HG03280 (cell line): Measurements from ENCODE around the gene FRK.
"Not testable (repeated sequence)": the region's sequence is repeated elsewhere in the genome, so short reads cannot be mapped to it uniquely, and the experiment has no call there.

Source experiments
- ATAC-seq: cut with Tn5 transposase; IDR thresholded peaks from one replicate; pipeline ENCODE4 v1.9.1; 2021; ENCODE audit warnings: mild to moderate bottlenecking, moderate library complexity; ENCODE audit not compliant: unreplicated experiment

FRK gene

DNA sequence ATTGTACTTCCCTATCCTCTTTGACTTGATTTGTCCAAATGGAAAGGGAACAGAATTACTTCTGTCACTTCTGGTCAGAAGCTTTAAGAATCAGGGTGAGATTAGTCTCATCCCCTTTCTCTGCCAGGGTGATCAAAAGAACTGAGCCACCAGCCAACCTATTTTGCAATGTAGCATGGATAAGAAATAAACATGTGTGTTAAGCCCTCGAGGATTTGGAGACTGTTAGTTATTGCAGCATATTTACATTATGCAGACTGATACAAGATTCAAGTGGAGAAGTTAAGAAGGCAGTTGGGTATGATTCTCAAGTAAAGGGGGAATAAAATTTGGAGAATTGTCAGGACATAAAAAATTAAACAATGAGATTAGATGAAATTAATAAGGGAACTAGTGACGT lies 106.0 kb downstream of the FRK start:
- no peak for ATAC-seq

DNA sequence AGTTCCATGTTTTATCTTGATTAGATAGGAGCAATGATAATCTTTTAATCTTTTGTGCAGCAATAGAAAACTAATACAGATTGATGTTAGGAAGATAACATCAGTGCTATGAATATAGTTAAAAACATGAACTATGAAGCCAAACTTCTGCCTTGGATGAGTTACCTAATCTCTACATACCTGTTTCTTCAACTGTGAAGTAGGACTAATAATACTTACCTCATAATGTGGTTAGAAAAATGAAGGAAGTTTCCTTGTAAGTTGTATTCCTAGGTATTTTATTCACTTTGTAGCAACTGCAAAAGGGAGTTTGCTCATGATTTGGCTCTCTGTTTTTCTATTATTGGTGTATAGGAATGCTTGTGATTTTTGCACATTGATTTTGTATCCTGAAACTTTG lies 111.9 kb downstream of the FRK start:
- no peak for ATAC-seq

DNA sequence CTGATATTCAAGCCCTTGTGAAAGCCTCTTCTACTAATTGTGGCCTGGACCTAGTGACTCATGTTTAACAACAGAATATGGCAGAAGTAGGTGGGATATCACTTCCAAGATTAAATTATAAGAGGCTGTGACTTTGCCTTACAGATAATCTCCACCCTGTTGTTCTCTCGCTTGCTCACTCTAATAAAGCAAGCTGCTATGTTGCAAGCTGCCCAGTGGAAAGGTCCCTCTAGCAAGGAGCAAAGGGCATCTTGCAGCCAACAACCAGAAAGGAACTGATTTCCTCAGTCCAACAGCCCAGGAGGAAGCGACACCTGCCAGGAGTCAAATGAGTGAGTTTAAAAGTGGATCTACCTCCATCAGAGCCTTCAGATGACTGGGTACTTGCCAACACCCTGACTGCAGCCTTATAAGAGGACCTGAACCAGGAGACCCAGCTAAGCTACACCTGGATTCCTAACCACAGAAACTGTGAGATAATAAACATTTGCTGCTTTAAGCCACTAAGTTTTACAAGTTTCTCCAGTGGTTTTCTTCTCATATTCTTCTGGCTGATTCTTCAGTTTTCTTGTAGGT lies 112.6 kb downstream of the FRK start:
- no peak for ATAC-seq

DNA sequence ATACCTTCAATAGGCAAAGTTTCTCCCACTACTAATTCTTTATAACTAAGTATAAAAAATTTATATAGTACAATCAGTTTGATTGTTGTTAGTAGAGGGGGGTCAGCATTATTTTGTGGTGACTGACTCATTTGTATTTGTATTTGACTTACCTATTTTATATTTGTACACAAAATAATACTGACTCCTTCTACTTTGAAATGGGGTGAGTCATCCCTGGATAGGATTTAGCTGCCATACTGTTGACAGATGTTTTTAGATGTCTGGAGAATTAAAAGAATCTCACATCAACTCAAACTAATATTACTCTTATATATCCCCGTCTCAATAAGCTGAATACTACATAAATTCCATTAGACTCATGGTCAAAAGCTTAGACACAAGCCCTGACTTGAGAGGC lies 114.9 kb downstream of the FRK start:
- ATAC-seq: no peak

GRCh38 chr6:115945306-115945705 lies 115.4 kb downstream of the FRK start:
- ATAC-seq: no peak

- ATAC-seq: not testable (repeated sequence)
Observed at GRCh38 chr6:115944829-115945228, 115.9 kb downstream of the FRK start.

GRCh38 chr6:115937502-115937901 lies 123.2 kb downstream of the FRK start:
- not testable (repeated sequence) for ATAC-seq

GRCh38 chr6:115935361-115935760 lies 125.3 kb downstream of the FRK start:
- no peak for ATAC-seq

DNA sequence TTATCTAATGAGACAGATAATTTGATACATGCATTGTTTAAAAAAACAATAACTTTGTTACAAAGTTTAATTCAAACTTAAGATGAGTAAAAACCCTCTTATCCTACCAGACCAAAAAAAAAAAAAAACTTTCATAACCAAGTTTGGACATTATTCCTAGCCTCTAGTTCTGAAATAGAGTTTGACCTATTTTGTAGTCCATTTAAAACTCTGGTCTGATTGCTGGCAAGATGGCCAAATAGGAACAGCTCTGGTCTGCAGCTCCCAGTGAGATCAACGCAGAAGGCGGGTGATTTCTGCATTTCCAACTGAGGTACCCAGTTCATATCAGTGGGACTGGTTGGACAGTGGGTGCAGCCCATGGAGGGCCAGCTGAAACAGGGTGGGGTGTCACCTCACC lies 125.9 kb downstream of the FRK start:
- ATAC-seq: no peak

DNA sequence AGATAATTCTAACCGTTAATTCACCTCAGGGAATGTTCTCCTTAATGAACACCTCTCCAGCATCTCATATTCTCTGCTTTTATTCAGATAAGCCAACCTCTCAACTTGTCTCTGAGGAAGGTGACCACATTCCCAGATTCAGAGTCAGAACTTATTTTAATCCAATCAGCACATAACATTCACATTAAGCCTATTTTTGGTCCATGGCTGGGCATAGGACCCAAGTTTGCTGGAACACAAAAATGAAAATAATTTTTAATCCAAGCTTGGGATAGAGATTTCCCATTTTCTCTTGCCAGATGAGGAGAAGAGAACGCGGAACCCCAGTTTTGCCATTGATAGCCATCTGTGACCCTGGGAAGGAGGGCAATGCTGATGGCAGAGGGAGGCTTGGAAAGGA lies 126.5 kb downstream of the FRK start:
- ATAC-seq: no peak

GRCh38 chr6:115932481-115932880 lies 128.2 kb downstream of the FRK start:
- no peak for ATAC-seq

GRCh38 chr6:115928000-115928399 lies 132.7 kb downstream of the FRK start:
- ATAC-seq: not testable (repeated sequence)

GRCh38 chr6:115922971-115923370 lies 137.7 kb downstream of the FRK start:
- no peak for ATAC-seq

DNA sequence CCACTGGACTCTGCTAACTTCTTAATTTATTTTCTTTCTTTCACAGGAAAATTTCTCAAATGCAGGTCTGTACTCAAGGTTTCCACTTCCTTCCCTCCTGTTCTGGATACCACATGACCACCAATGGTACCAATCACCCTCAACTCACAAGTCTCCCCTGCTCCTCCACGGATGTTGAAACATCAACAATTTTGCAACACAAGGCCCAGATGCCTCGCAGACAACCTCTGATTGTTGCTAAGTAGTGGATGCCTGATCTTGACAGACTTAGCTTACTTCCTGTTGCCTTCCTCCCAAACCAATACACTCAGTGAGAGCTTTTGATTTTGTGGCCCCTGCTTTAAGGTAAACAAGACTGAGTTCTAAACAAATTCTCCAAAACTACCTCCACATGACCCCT lies 146.6 kb downstream of the FRK start:
- no peak for ATAC-seq

DNA sequence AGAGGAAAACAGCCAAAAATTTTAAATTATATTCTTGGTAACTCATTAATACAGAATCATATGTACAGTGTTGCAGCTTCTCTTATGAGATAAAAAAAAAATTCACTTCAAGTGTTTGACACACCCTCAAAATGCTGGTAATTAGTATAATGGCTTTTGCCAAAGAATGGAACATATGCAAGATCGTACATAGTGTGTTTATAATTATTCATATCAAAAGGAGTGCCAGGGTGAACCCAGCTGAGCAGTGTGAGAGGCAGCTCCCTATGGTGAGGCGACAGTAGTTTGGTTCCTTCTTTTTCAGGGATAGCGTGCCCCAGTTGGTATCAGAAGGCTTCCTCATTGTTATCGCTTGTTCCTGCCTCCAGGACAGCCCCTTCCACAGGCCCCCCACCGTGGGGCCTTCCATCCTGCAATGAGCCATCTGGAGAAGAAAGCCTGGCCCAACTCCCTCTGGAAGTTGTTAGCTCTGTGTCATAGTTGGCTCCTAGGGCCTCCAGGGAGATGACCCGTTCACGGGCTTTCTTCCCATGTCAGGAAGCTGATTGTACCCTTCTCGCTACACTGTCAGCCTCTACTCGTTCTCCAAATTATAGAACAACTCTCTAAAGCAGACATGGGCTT lies 150.7 kb downstream of the FRK start:
- no peak for ATAC-seq

DNA sequence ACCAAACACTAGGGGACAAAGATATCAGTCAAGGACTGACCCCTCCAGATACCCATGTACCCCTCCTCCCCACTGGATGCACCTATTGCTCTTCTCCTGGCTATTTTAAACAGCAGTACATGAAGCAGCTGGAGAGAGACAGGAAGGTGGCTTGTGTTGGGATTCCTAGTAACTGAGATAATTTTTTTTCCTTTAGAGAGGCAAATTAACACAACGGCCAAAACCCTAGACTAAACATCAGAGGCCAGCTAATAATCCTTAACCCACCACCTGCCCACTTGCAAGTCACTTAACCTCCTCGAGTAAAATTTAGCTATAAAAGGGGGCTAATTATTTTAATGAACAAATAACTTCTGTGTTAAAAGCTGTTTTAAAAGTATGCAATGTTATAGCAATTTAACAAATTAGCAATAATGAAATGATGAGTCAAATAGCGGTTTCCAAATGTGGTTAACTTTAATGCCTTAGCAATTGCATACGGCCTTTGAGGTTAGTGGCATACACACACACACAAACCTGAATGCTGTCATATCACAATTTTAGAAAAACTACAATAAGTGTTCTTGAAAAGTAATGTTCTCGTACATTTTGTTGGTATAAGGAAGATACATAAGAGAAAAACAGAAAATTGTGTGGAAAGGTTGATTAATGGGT lies 151.7 kb downstream of the FRK start:
- no peak for ATAC-seq

DNA sequence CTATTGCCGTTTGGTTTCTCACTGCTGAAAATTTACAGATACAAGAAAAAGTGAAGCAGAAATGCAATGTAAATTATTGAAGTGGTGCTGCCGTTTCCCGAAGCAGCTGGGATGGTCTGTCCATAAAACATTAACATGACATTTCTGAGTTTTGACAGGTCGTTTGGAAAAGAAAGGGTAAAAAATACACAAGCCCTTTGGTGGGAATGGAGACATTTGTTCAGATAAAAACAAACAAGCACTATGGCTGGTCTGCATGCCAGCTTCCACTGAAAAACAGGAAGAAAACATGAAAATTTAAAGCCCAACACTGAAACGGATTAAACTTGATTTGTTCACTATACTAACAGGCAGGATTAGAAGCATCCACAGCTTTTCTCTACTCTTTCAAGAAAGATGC lies 155.2 kb downstream of the FRK start:
- ATAC-seq: no peak

DNA sequence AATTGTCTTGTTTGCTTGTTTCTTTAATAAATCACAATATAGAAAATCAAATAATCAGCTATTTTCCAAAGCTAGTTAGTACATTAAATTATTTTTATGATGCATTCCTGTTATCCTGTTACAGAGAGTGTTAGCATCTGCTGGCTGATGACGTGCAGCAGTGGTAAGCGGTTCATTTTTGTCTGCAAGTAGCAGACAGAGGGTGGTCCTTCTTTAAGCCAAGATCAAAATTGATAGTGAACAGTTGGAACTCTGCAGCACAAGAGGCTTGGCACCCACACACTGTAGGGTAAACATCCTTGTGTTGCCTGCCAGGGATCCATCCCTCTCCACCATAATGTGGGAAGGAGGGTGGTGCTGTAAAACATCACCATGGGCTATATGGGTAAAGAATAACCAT lies 158.3 kb downstream of the FRK start:
- ATAC-seq: no peak

- ATAC-seq: no peak
Observed at GRCh38 chr6:115901896-115902295, 158.8 kb downstream of the FRK start.

GRCh38 chr6:115899730-115900282 lies 160.9 kb downstream of the FRK start:
- no peak for ATAC-seq

DNA sequence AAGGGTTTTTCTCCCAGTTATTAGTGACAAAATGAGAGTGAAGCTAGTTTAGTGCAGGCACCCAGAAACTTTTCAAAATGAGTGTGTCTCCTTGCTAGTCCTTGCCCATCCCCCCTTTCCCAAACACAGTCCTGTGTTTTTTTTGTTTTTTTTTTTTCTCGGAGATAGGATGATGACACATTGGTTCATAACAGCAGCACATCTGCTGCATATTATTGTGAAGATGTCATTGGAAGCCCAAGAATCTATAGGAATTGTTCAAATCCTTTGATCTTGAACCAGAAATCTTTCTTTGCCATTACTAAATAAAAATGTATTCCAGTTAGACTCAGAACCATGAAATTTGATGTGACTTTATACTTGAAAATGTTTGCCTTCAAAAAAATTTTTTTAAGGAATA lies 162.4 kb downstream of the FRK start:
- ATAC-seq: no peak

DNA sequence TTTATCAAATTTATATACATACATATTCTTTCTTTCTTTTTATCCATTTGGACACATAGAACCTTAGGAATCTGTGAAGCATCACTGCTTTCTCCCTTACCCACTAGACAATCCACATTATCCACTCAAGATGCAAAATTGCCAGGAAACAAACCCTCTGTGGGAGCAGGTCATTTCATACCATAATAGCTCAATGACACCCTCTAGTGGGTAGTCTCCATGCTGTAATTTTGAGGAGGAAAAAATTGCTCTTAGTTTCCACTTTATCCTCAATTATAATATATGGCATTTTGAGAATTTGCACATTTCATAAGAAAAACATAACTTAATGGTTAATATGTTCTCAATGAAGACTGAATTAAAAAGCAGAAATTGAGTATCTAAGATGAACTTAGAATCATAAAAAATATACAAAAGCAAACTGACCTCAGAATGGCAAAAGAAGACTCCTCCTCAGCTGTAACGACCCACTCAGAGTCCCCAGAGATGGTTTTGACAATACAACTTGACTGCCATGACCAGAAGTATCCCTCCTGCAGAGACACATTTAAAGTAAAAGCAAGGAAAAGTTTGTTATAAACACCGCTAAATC lies 164.1 kb downstream of the FRK start:
- ATAC-seq: no peak
